Activated CD8-positive, alpha-beta T cell treated with anti-CD3 and anti-CD28 coated beads for 36 hours (primary cell): ENCODE results near the gene FGD4. TPM values are rescaled to one million over a fixed set of nuclear protein-coding genes. Genes with fewer than 3 reads are reported as not detected.
"Not testable (repeated sequence)": the region's sequence is repeated elsewhere in the genome, so short reads cannot be mapped to it uniquely, and the experiment has no call there.

Experiments
- ATAC-seq: fragments of 200-7000 bp; cut with Tn5 transposase; one replicate; pipeline ENCODE4 v1.10.0; 2021; ENCODE audit warnings: mild to moderate bottlenecking, moderate library complexity
- CTCF ChIA-PET: fragments of 350-600 bp; sonication (Branson Sonifier 250); formaldehyde crosslinking; loops from one replicate; lab custom pipeline; 2021; ENCODE audit warnings: antibody characterized with exemption; lab: Charles Lee
- POLR2A ChIA-PET: fragments of 350-600 bp; sonication (Branson Sonifier 250); formaldehyde crosslinking; loops from one replicate; lab custom pipeline; 2021; ENCODE audit warnings: antibody characterized with exemption; lab: Charles Lee
- DNase-seq: peaks from one replicate; pipeline ENCODE4 v3.0.0-alpha.2; 2020
- H3K27ac Mint-ChIP-seq: one replicate; pipeline ENCODE4 v1.8.0; 2021; ENCODE audit warnings: mild to moderate bottlenecking, mixed read lengths
- H3K27me3 Mint-ChIP-seq: one replicate; pipeline ENCODE4 v1.8.0; 2021; ENCODE audit warnings: mixed read lengths
- H3K36me3 Mint-ChIP-seq: one replicate; pipeline ENCODE4 v1.8.0; 2021; ENCODE audit warnings: low read depth, mixed read lengths
- H3K4me1 Mint-ChIP-seq: one replicate; pipeline ENCODE4 v1.8.0; 2021; ENCODE audit warnings: low read depth, mixed read lengths
- H3K4me3 Mint-ChIP-seq: one replicate; pipeline ENCODE4 v1.8.0; 2021; ENCODE audit warnings: mild to moderate bottlenecking, moderate library complexity, mixed read lengths
- H3K9me3 Mint-ChIP-seq: one replicate; pipeline ENCODE4 v1.8.0; 2021; ENCODE audit warnings: mixed read lengths
- CTCF ChIP-seq: fragments of 200-600 bp; IDR thresholded peaks from one replicate; pipeline ENCODE4 v1.8.0; 2022; ENCODE audit warnings: antibody characterized with exemption, mild to moderate bottlenecking
- intact Hi-C: fragments of 100-400 bp; cut with micrococcal nuclease; formaldehyde crosslinking; loops from one replicate; pipeline ENCODE4 v1.10.0; 2022
- total RNA-seq, 2 experiments: library from RNA; stranded (reverse); gene quantifications; one replicate each; pipeline ENCODE4 v1.2.3, GENCODE V29; 2021

Gene FGD4
- total RNA-seq, 2 experiments from 2014 or later, result 0.05 to 0.25 TPM

GRCh38 chr12:32509328-32510091 lies 110.2 kb downstream of the FGD4 start:
- no peak for TF ChIP-seq CTCF
- peaks cover 2% of the 10 kb centered on the region for H3K27me3 Mint-ChIP-seq
- DNase-seq (no peak), ATAC-seq (no peak)
- POLR2A ChIA-PET, result no interaction called here
- no peaks in the 10 kb centered on the region for H3K9me3 Mint-ChIP-seq
- no peaks in the 10 kb centered on the region for H3K36me3 Mint-ChIP-seq
- H3K4me1 Mint-ChIP-seq, result no peaks in the 10 kb centered on the region
- no peak overlapping the region for H3K27ac Mint-ChIP-seq
- CTCF ChIA-PET, result no interaction called here
- intact Hi-C loops, result no loop called here
- no peak overlapping the region for H3K4me3 Mint-ChIP-seq

- CTCF ChIA-PET, result interaction anchor here (1.2 kb wide), 1 partner anchor 33 kb away, joined by 3 read pairs; no protein-coding TSS in a partner anchor
- H3K27ac Mint-ChIP-seq, POLR2A ChIA-PET, DNase-seq, H3K36me3 Mint-ChIP-seq, H3K4me1 Mint-ChIP-seq, intact Hi-C loops, H3K27me3 Mint-ChIP-seq, ATAC-seq, H3K4me3 Mint-ChIP-seq, H3K9me3 Mint-ChIP-seq: not testable (repeated sequence)
These were observed 112.6 kb downstream of the FGD4 start for GRCh38 chr12:32511976-32512375.

GRCh38 chr12:32512379-32512778 lies 113.0 kb downstream of the FGD4 start:
- POLR2A ChIA-PET, result no interaction called here
- H3K9me3 Mint-ChIP-seq, result no peaks in the 10 kb centered on the region
- TF ChIP-seq CTCF, result no peak
- intact Hi-C loops, result no loop called here
- DNase-seq (no peak), ATAC-seq (no peak)
- H3K36me3 Mint-ChIP-seq, result no peaks in the 10 kb centered on the region
- CTCF ChIA-PET, result interaction anchor here (1.2 to 1.7 kb wide), 2 partner anchors 11 to 34 kb away, joined by 3 read pairs; no protein-coding TSS in a partner anchor
- H3K27ac Mint-ChIP-seq, result no peak overlapping the region
- H3K4me3 Mint-ChIP-seq, result no peak overlapping the region
- no peaks in the 10 kb centered on the region for H3K4me1 Mint-ChIP-seq
- H3K27me3 Mint-ChIP-seq, result peaks cover 2% of the 10 kb centered on the region

GRCh38 chr12:32512910-32513309 lies 113.6 kb downstream of the FGD4 start:
- no peak overlapping the region for H3K4me3 Mint-ChIP-seq
- ChIA-PET POLR2A (no interaction called here), CTCF (interaction anchor here (0.9 to 1.7 kb wide), 3 partner anchors 10 to 34 kb away, joined by 3 read pairs; no protein-coding TSS in a partner anchor)
- no peak overlapping the region for H3K27ac Mint-ChIP-seq
- H3K36me3 Mint-ChIP-seq, result no peaks in the 10 kb centered on the region
- no peaks in the 10 kb centered on the region for H3K9me3 Mint-ChIP-seq
- H3K4me1 Mint-ChIP-seq, result no peaks in the 10 kb centered on the region
- no peak for TF ChIP-seq CTCF
- intact Hi-C loops, result no loop called here
- ATAC-seq (no peak), DNase-seq (no peak)
- H3K27me3 Mint-ChIP-seq, result peaks cover 2% of the 10 kb centered on the region

DNA sequence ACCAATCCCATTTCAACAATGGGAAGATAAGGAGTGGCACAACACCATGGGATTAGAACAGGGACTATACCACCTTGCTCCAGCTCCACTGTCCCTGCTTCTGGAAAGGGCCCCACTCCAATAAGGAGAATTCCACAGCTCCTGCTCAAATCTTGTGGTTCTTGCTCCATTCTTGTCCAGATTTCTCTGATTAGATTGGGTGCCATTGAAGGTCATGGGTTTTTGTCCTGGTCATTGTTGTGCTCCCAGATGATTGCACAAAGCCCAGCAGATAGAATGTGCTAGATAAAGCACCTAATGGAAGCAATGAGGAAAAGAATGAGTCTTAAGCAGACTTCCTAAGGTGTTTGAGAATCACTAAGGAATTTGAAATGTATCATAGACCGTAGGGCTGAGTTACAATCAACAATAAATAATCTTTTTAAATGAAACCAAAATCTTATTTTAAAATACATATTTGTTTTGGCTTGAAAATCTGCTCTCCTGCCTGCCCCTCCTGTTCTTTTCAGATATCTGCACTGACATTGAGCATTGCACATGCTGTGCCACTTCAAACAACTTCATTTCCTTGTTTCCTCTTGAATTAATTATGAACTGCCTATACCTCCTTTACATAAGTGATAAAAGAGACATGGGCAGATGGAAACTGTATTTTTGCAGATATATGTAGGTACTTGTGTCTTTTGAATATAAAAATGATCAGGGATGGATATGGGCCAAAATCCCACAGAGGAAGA lies 115.9 kb downstream of the FGD4 start:
- H3K36me3 Mint-ChIP-seq, result no peaks in the 10 kb centered on the region
- ATAC-seq, result no peak
- H3K27me3 Mint-ChIP-seq, result peaks cover 2% of the 10 kb centered on the region
- no peaks in the 10 kb centered on the region for H3K9me3 Mint-ChIP-seq
- POLR2A ChIA-PET, result no interaction called here
- no peak overlapping the region for H3K4me3 Mint-ChIP-seq
- TF ChIP-seq CTCF, result no peak
- no peak for DNase-seq
- intact Hi-C loops, result no loop called here
- CTCF ChIA-PET, result interaction anchor here (1.3 kb wide), 1 partner anchor 59 kb away, joined by 3 read pairs; no protein-coding TSS in a partner anchor
- H3K27ac Mint-ChIP-seq, result no peak overlapping the region
- H3K4me1 Mint-ChIP-seq, result no peaks in the 10 kb centered on the region
